Activated CD4-positive, alpha-beta T cell treated with anti-CD3 and anti-CD28 coated beads, Interleukin-2, amount 10 ng/mL, durations not matched to agents 7 days and 5 days (primary cell): ENCODE data around the gene PTPRN2. TPM values are rescaled to one million over a fixed set of nuclear protein-coding genes. Genes with fewer than 3 reads are reported as not detected.
"Not testable (repeated sequence)": the region's sequence is repeated elsewhere in the genome, so short reads cannot be mapped to it uniquely, and the experiment has no call there.

Source experiments
- CTCF ChIA-PET: fragments of 350-600 bp; sonication (Branson Sonifier 250); formaldehyde crosslinking; loops from one replicate; lab custom pipeline; 2021; ENCODE audit warnings: antibody characterized with exemption; lab: Charles Lee
- POLR2A ChIA-PET: fragments of 350-600 bp; sonication (Branson Sonifier 250); formaldehyde crosslinking; loops from one replicate; lab custom pipeline; 2021; ENCODE audit warnings: antibody characterized with exemption; lab: Charles Lee
- DNase-seq: peaks from one replicate; pipeline ENCODE4 v3.0.0-alpha.2; 2020
- H3K27ac Mint-ChIP-seq: one replicate; pipeline ENCODE4 v1.8.0; 2021; ENCODE audit warnings: mild to moderate bottlenecking, moderate library complexity, mixed read lengths
- H3K27me3 Mint-ChIP-seq: one replicate; pipeline ENCODE4 v1.8.0; 2021; ENCODE audit warnings: mixed read lengths
- H3K36me3 Mint-ChIP-seq: one replicate; pipeline ENCODE4 v1.8.0; 2021; ENCODE audit warnings: low read depth, mixed read lengths
- H3K4me1 Mint-ChIP-seq: one replicate; pipeline ENCODE4 v1.8.0; 2021; ENCODE audit warnings: mixed read lengths
- H3K4me3 Mint-ChIP-seq: one replicate; pipeline ENCODE4 v1.8.0; 2021; ENCODE audit warnings: mild to moderate bottlenecking, moderate library complexity, mixed read lengths
- H3K9me3 Mint-ChIP-seq: one replicate; pipeline ENCODE4 v1.8.0; 2021; ENCODE audit warnings: mixed read lengths
- total RNA-seq, 2 experiments: library from RNA; stranded (reverse); gene quantifications; one replicate each; pipeline ENCODE4 v1.2.3, GENCODE V29; 2021

Gene PTPRN2
- total RNA-seq, 2 experiments from 2014 or later: 2.6 to 2.7 TPM

GRCh38 chr7:158053183-158053915, 534.3 kb downstream of the PTPRN2 start:
- Mint-ChIP-seq H3K4me3 (no peak overlapping the region), H3K36me3 (no peaks in the 10 kb centered on the region)
- CTCF ChIA-PET: no interaction called here

GRCh38 chr7:158052381-158053060, 535.1 kb downstream of the PTPRN2 start:
- no peaks in the 10 kb centered on the region for H3K4me1 Mint-ChIP-seq
- DNase-seq: no peak
- ChIA-PET POLR2A (no interaction called here), CTCF (no interaction called here)
- H3K27me3 Mint-ChIP-seq: no peaks in the 10 kb centered on the region
- H3K4me3 Mint-ChIP-seq: no peak overlapping the region
- H3K36me3 Mint-ChIP-seq: no peaks in the 10 kb centered on the region
- H3K27ac Mint-ChIP-seq: no peak overlapping the region
- H3K9me3 Mint-ChIP-seq: no peaks in the 10 kb centered on the region

More at GRCh38 chr7:158053183-158053915, 534.3 kb downstream of the PTPRN2 start:
- Mint-ChIP-seq H3K9me3 (no peaks in the 10 kb centered on the region), H3K27ac (no peak overlapping the region), H3K27me3 (no peaks in the 10 kb centered on the region), H3K4me1 (no peaks in the 10 kb centered on the region)
- POLR2A ChIA-PET: no interaction called here
- no peak for DNase-seq

- no peak for DNase-seq
- Mint-ChIP-seq H3K9me3 (no peaks in the 10 kb centered on the region), H3K4me3 (no peak overlapping the region), H3K36me3 (no peaks in the 10 kb centered on the region), H3K4me1 (no peaks in the 10 kb centered on the region), H3K27ac (no peak overlapping the region), H3K27me3 (no peaks in the 10 kb centered on the region)
- ChIA-PET POLR2A (no interaction called here), CTCF (no interaction called here)
These were observed 535.8 kb downstream of the PTPRN2 start for GRCh38 chr7:158051776-158052175.

- no peaks in the 10 kb centered on the region for H3K4me1 Mint-ChIP-seq
- H3K36me3 Mint-ChIP-seq: no peaks in the 10 kb centered on the region
- H3K4me3 Mint-ChIP-seq: no peak overlapping the region
- no peak overlapping the region for H3K27ac Mint-ChIP-seq
- no peaks in the 10 kb centered on the region for H3K9me3 Mint-ChIP-seq
- POLR2A ChIA-PET: no interaction called here
- CTCF ChIA-PET: no interaction called here
- H3K27me3 Mint-ChIP-seq: no peaks in the 10 kb centered on the region
- no peak for DNase-seq
These were observed 536.5 kb downstream of the PTPRN2 start for GRCh38 chr7:158050978-158051651.

- H3K27ac Mint-ChIP-seq: no peak overlapping the region
- H3K4me1 Mint-ChIP-seq: no peaks in the 10 kb centered on the region
- CTCF ChIA-PET: no interaction called here
- no peak for DNase-seq
- no peaks in the 10 kb centered on the region for H3K36me3 Mint-ChIP-seq
- POLR2A ChIA-PET: interaction anchor here (0.6 kb wide), 1 partner anchor 1704 kb away, joined by 4 read pairs; no protein-coding TSS in a partner anchor
- H3K4me3 Mint-ChIP-seq: no peak overlapping the region
- H3K27me3 Mint-ChIP-seq: no peaks in the 10 kb centered on the region
- no peaks in the 10 kb centered on the region for H3K9me3 Mint-ChIP-seq
These were observed 537.1 kb downstream of the PTPRN2 start for GRCh38 chr7:158050441-158050977.

- no peak overlapping the region for H3K27ac Mint-ChIP-seq
- no peak overlapping the region for H3K4me3 Mint-ChIP-seq
- H3K4me1 Mint-ChIP-seq: no peaks in the 10 kb centered on the region
- DNase-seq: no peak
- no peaks in the 10 kb centered on the region for H3K27me3 Mint-ChIP-seq
- POLR2A ChIA-PET: no interaction called here
- H3K36me3 Mint-ChIP-seq: no peaks in the 10 kb centered on the region
- H3K9me3 Mint-ChIP-seq: no peaks in the 10 kb centered on the region
- CTCF ChIA-PET: no interaction called here
These were observed 538.4 kb downstream of the PTPRN2 start for GRCh38 chr7:158049271-158049670.

- Mint-ChIP-seq H3K27me3 (no peaks in the 10 kb centered on the region), H3K4me1 (no peaks in the 10 kb centered on the region), H3K27ac (no peak overlapping the region), H3K4me3 (no peak overlapping the region), H3K36me3 (no peaks in the 10 kb centered on the region), H3K9me3 (no peaks in the 10 kb centered on the region)
- DNase-seq: no peak
- ChIA-PET CTCF (no interaction called here), POLR2A (no interaction called here)
These were observed 539.1 kb downstream of the PTPRN2 start for GRCh38 chr7:158048569-158048968.

GRCh38 chr7:158047391-158048059, 540.1 kb downstream of the PTPRN2 start:
- CTCF ChIA-PET: no interaction called here
- Mint-ChIP-seq H3K36me3 (no peaks in the 10 kb centered on the region), H3K27me3 (no peaks in the 10 kb centered on the region), H3K27ac (no peak overlapping the region), H3K4me1 (no peaks in the 10 kb centered on the region), H3K9me3 (no peaks in the 10 kb centered on the region), H3K4me3 (no peak overlapping the region)
- no peak for DNase-seq
- POLR2A ChIA-PET: no interaction called here

- CTCF ChIA-PET, H3K36me3 Mint-ChIP-seq, H3K4me1 Mint-ChIP-seq, H3K27me3 Mint-ChIP-seq, H3K9me3 Mint-ChIP-seq, H3K27ac Mint-ChIP-seq, POLR2A ChIA-PET, DNase-seq, H3K4me3 Mint-ChIP-seq: not testable (repeated sequence)
These were observed 541.4 kb downstream of the PTPRN2 start for GRCh38 chr7:158046246-158046645.

GRCh38 chr7:158044482-158044823, 543.2 kb downstream of the PTPRN2 start:
- ChIA-PET POLR2A (no interaction called here), CTCF (no interaction called here)
- Mint-ChIP-seq H3K4me1 (no peaks in the 10 kb centered on the region), H3K36me3 (no peaks in the 10 kb centered on the region), H3K9me3 (peaks cover 3% of the 10 kb centered on the region), H3K4me3 (no peak overlapping the region), H3K27me3 (no peaks in the 10 kb centered on the region), H3K27ac (no peak overlapping the region)
- no peak for DNase-seq

GRCh38 chr7:158043551-158044481, 543.8 kb downstream of the PTPRN2 start:
- no peaks in the 10 kb centered on the region for H3K4me1 Mint-ChIP-seq
- H3K36me3 Mint-ChIP-seq: no peaks in the 10 kb centered on the region
- peaks cover 6% of the 10 kb centered on the region for H3K9me3 Mint-ChIP-seq
- DNase-seq: no peak
- H3K27ac Mint-ChIP-seq: no peak overlapping the region
- no peaks in the 10 kb centered on the region for H3K27me3 Mint-ChIP-seq
- CTCF ChIA-PET: no interaction called here
- H3K4me3 Mint-ChIP-seq: no peak overlapping the region
- POLR2A ChIA-PET: no interaction called here
